ENCODE data around the gene BEGAIN. TPM values are rescaled to one million over a fixed set of nuclear protein-coding genes. Genes with fewer than 3 reads are reported as not detected.

Gene BEGAIN
- total and polyA plus RNA-seq, 2 of the 8 experiments (the other 6 are each of a cell fraction or from before 2014, with no cell fraction given): 2.9 to 3.0 TPM

- DNase-seq (ENCODE audit: low read depth in 1 of 2, low spot score in 2 of 2) (no peak), FAIRE-seq (no peak)
- no peak overlapping the region for H3K23ac ChIP-seq (ENCODE audit: insufficient read length)
- no peak overlapping the region for H2AFZ ChIP-seq (ENCODE audit: low read length)
- CTCF ChIA-PET (ENCODE audit: partially characterized antibody): interaction anchor here (0.9 to 3.8 kb wide), 8 partner anchors 9 to 83 kb away, joined by 3 to 25 read pairs (median 6); no protein-coding TSS in a partner anchor
- H3K4me3 ChIP-seq (ENCODE audit: extremely low read depth in 1 of 4, insufficient read depth in 2 of 4, low read depth in 3 of 4, low read length in 4 of 4): no peak overlapping the region
- no peak overlapping the region for H4K5ac ChIP-seq (ENCODE audit: insufficient read length, low read depth, low read length)
- H3K36me3 ChIP-seq (ENCODE audit: control insufficient read depth in 2 of 4, insufficient read depth in 4 of 4, low read length in 3 of 4): no peaks in the 10 kb centered on the region; a peak in 1 of 8 replicates
- no peak overlapping the region for H3K14ac ChIP-seq (ENCODE audit: insufficient read length)
- H2BK5ac ChIP-seq (ENCODE audit: low read depth, low read length): no peak overlapping the region
- no peak overlapping the region for H2BK120ac ChIP-seq (replicated peaks; ENCODE audit: low read depth, low read length)
- no peaks in the 10 kb centered on the region for H3K79me2 ChIP-seq (ENCODE audit: control insufficient read depth in 1 of 2, insufficient read depth in 2 of 2, low read length in 2 of 2)
- no peak for TF ChIP-seq TBP (IDR thresholded peaks at IDR 0.05; ENCODE audit: low read depth, low read length)
- no peak for TF ChIP-seq CTBP2 (IDR thresholded peaks at IDR 0.05; ENCODE audit: borderline replicate concordance, insufficient read depth, insufficient read length, low read length)
- TF ChIP-seq JUN (IDR thresholded peaks at IDR 0.05; ENCODE audit: low read depth, low read length): no peak
- peak overlapping the region; percentile 32; the same call in 1 of the 2 replicates for H2BK20ac ChIP-seq (ENCODE audit: low read length)
- no peak overlapping the region for H3K4ac ChIP-seq (replicated peaks; ENCODE audit: insufficient read length, low read depth, low read length)
- 86% methylated on average over 22 of the region's 23 CpGs; no CpG with 5 or more reads in 1 of the 2 experiments for WGBS, 2 experiments (ENCODE audit: extremely low coverage in 1 of 2, insufficient coverage in 1 of 2, insufficient read length in 1 of 2, insufficient replicate concordance in 2 of 2, low coverage in 1 of 2, low lambda C conversion rate in 2 of 2, missing lambda C conversion rate in 1 of 2)
- H3K23me2 ChIP-seq (ENCODE audit: low read depth, low read length): peaks cover 7% of the 10 kb centered on the region; the same call in 1 of the 2 replicates
- peak overlapping the region; percentile 50; the same call in 1 of the 2 replicates for H2BK12ac ChIP-seq (ENCODE audit: low read depth, low read length)
- H2AK5ac ChIP-seq (ENCODE audit: low read depth, low read length): no peak overlapping the region
- no peaks in the 10 kb centered on the region for H3K9me3 ChIP-seq (ENCODE audit: insufficient read depth in 2 of 2, low read depth in 1 of 2, low read length in 1 of 2)
- no peak overlapping the region for H3K18ac ChIP-seq (ENCODE audit: extremely low read depth, low read length)
- no peaks in the 10 kb centered on the region for H3K79me1 ChIP-seq (ENCODE audit: low read depth, low read length)
- no peak overlapping the region for H4K91ac ChIP-seq (replicated peaks; ENCODE audit: insufficient read length, low read length)
- H3K56ac ChIP-seq (replicated peaks; ENCODE audit: insufficient read length, low read depth, low read length): no peak overlapping the region
- peaks cover 0 to 32% (median 23%) of the 10 kb centered on the region in 4 experiments; a peak in 6 of 7 replicates for H3K4me1 ChIP-seq (replicated peaks in 1 of 4; ENCODE audit: control insufficient read depth in 3 of 4, insufficient read depth in 4 of 4, low read length in 3 of 4)
- no peaks in the 10 kb centered on the region for H4K20me1 ChIP-seq (replicated peaks in 1 of 2; ENCODE audit: control insufficient read depth in 1 of 2, insufficient read depth in 2 of 2, low read length in 2 of 2)
- H3K27me3 ChIP-seq (replicated peaks in 1 of 4; ENCODE audit: control insufficient read depth in 3 of 4, extremely low read depth in 1 of 4, insufficient read depth in 3 of 4, low read length in 3 of 4): peaks cover 23 to 41% (median 37%) of the 10 kb centered on the region in 4 experiments
- H2BK15ac ChIP-seq (ENCODE audit: low read length): 0 out of 2 replicates have a peak overlapping the region, but pooled peaks have one; percentile 29
- H4K8ac ChIP-seq (ENCODE audit: extremely low read depth, insufficient read depth, low read length): no peak overlapping the region; the same call in 1 of the 2 replicates
- no peak overlapping the region for H3K9ac ChIP-seq (replicated peaks in 1 of 4; ENCODE audit: extremely low read depth in 1 of 4, low read depth in 3 of 4, low read length in 3 of 4)
- H3K4me2 ChIP-seq (ENCODE audit: insufficient read depth in 1 of 2, low read depth in 2 of 2, low read length in 2 of 2): no peak overlapping the region
- H3K27ac ChIP-seq (ENCODE audit: low read depth, low read length): no peak overlapping the region
- POLR2A ChIA-PET (ENCODE audit: partially characterized antibody): interaction anchor here (0.8 to 1.5 kb wide), 2 partner anchors 12 to 44 kb away, joined by 3 read pairs; no protein-coding TSS in a partner anchor
Measured at GRCh38 chr14:100570726-100571454, 16.3 kb downstream of the BEGAIN start.

Measured in H1 (cell line).